H9 (cell line): ENCODE results near the gene C2orf72. TPM values are rescaled to one million over a fixed set of nuclear protein-coding genes. Genes with fewer than 3 reads are reported as not detected.

Experiments used
- DNase-seq: peaks from one replicate; pipeline ENCODE4 v3.0.0-alpha.2; 2017
- H2AFZ ChIP-seq: one replicate; pipeline ENCODE4 v1.6.1; 2013; ENCODE audit warnings: mild to moderate bottlenecking, low read length, control low read depth, moderate library complexity
- H2AK5ac ChIP-seq: 2 replicates; pipeline ENCODE4 v1.6.1; 2013; ENCODE audit warnings: low read length, control low read depth, mixed read lengths; ENCODE audit not compliant: insufficient read length
- H2BK120ac ChIP-seq: one replicate; pipeline ENCODE4 v1.6.1; 2013; ENCODE audit warnings: low read depth, mild to moderate bottlenecking, low read length, control low read depth, inconsistent platforms; ENCODE audit not compliant: poor library complexity, severe bottlenecking
- H2BK12ac ChIP-seq: 2 replicates; pipeline ENCODE4 v1.6.1; 2013; ENCODE audit warnings: low read length, control low read depth, mixed read lengths, low read depth; ENCODE audit not compliant: insufficient read length
- H2BK15ac ChIP-seq: 2 replicates; pipeline ENCODE4 v1.6.1; 2013; ENCODE audit warnings: low read depth, low read length, control low read depth
- H2BK20ac ChIP-seq: one replicate; pipeline ENCODE4 v1.6.1; 2013; ENCODE audit warnings: low read depth, mild to moderate bottlenecking, low read length, control low read depth, inconsistent platforms; ENCODE audit not compliant: poor library complexity, severe bottlenecking
- H2BK5ac ChIP-seq: 2 replicates; pipeline ENCODE4 v1.6.1; 2013; ENCODE audit warnings: low read length, control low read depth, mixed read lengths; ENCODE audit not compliant: insufficient read length
- H3K14ac ChIP-seq: 2 replicates; pipeline ENCODE4 v1.6.1; 2013; ENCODE audit warnings: low read length, control low read depth; ENCODE audit not compliant: insufficient read depth
- H3K18ac ChIP-seq: 2 replicates; pipeline ENCODE4 v1.6.1; 2013; ENCODE audit warnings: low read depth, mild to moderate bottlenecking, mixed read lengths, low read length, control low read depth; ENCODE audit not compliant: insufficient read length
- H3K23ac ChIP-seq: 2 replicates; pipeline ENCODE4 v1.6.1; 2013; ENCODE audit warnings: low read length, control low read depth, mixed read lengths, low read depth; ENCODE audit not compliant: insufficient read length
- H3K23me2 ChIP-seq: 2 replicates; pipeline ENCODE4 v1.6.1; 2013; ENCODE audit warnings: low read depth, mild to moderate bottlenecking, mixed read lengths, low read length, control low read depth; ENCODE audit not compliant: insufficient read length, poor library complexity, severe bottlenecking
- H3K27ac ChIP-seq: 2 replicates; pipeline ENCODE4 v1.5.1; 2013; ENCODE audit warnings: low read length, control low read depth, mixed read lengths, low read depth; ENCODE audit not compliant: insufficient read length
- H3K27me3 ChIP-seq: 2 replicates; pipeline ENCODE4 v1.6.1; 2013; ENCODE audit warnings: low read length, control low read depth, inconsistent platforms; ENCODE audit not compliant: insufficient read depth
- H3K4ac ChIP-seq: 2 replicates; pipeline ENCODE4 v1.6.1; 2013; ENCODE audit warnings: low read depth, mild to moderate bottlenecking, control low read depth, inconsistent platforms, low read length, moderate library complexity
- H3K4me1 ChIP-seq: 2 replicates; pipeline ENCODE4 v1.6.1; 2013; ENCODE audit warnings: low read length, control low read depth, inconsistent platforms; ENCODE audit not compliant: insufficient read depth
- H3K4me2 ChIP-seq: 2 replicates; pipeline ENCODE4 v1.6.1; 2013; ENCODE audit warnings: low read length, control low read depth, mixed read lengths; ENCODE audit not compliant: insufficient read length, insufficient read depth
- H3K56ac ChIP-seq: 2 replicates; pipeline ENCODE4 v1.6.1; 2013; ENCODE audit warnings: low read depth, mild to moderate bottlenecking, mixed read lengths, low read length, control low read depth; ENCODE audit not compliant: insufficient read length
- H3K79me1 ChIP-seq: 2 replicates; pipeline ENCODE4 v1.6.1; 2013; ENCODE audit warnings: low read depth, mild to moderate bottlenecking, moderate library complexity, low read length, control low read depth, inconsistent platforms; ENCODE audit not compliant: insufficient read depth, poor library complexity, severe bottlenecking
- H3K79me2 ChIP-seq: 2 replicates; pipeline ENCODE4 v1.6.1; 2013; ENCODE audit warnings: low read length, control low read depth, inconsistent platforms; ENCODE audit not compliant: insufficient read depth
- H3K9ac ChIP-seq: 2 replicates; pipeline ENCODE4 v1.6.1; 2013; ENCODE audit warnings: low read length, control low read depth, mixed read lengths; ENCODE audit not compliant: insufficient read length; ENCODE audit errors: extremely low read depth
- H3K9me3 ChIP-seq: one replicate; pipeline ENCODE4 v1.6.1; 2013; ENCODE audit warnings: low read depth, low read length, inconsistent platforms; ENCODE audit not compliant: control insufficient read depth
- H3T11ph ChIP-seq: one replicate; pipeline ENCODE4 v1.6.1; 2013; ENCODE audit warnings: mild to moderate bottlenecking, low read length, control low read depth, inconsistent platforms
- H4K20me1 ChIP-seq: one replicate; pipeline ENCODE4 v1.6.1; 2013; ENCODE audit not compliant: control insufficient read depth, insufficient read length, insufficient read depth
- H4K5ac ChIP-seq: 2 replicates; pipeline ENCODE4 v1.6.1; 2013; ENCODE audit warnings: low read depth, mild to moderate bottlenecking, mixed read lengths, low read length, control low read depth; ENCODE audit not compliant: insufficient read length
- H4K8ac ChIP-seq: replicated peaks from 2 replicates; pipeline ENCODE4 v1.6.1; 2013; ENCODE audit warnings: low read length, control low read depth, mixed read lengths, low read depth; ENCODE audit not compliant: insufficient read length
- H4K91ac ChIP-seq: 2 replicates; pipeline ENCODE4 v1.6.1; 2013; ENCODE audit warnings: low read depth, mild to moderate bottlenecking, moderate library complexity, mixed read lengths, low read length, control low read depth; ENCODE audit not compliant: insufficient read length
- H3K27ac Mint-ChIP-seq, 3 experiments: 2 replicates in 2 of 3; 3 replicates in 1 of 3; pipeline ENCODE4 v1.8.0; 2020 to 2021; ENCODE audit warnings: mixed read lengths in 3 of 3, mild to moderate bottlenecking in 1 of 3, moderate library complexity in 1 of 3
- H3K27me3 Mint-ChIP-seq: 2 replicates; pipeline ENCODE4 v1.8.0; 2021; ENCODE audit warnings: low read depth, mild to moderate bottlenecking, moderate library complexity, mixed read lengths
- H3K36me3 Mint-ChIP-seq, 3 experiments: 2 replicates in 2 of 3; 3 replicates in 1 of 3; pipeline ENCODE4 v1.8.0; 2020 to 2021; ENCODE audit warnings: low read depth in 3 of 3, mixed read lengths in 3 of 3; ENCODE audit not compliant: insufficient read depth in 1 of 3
- H3K4me1 Mint-ChIP-seq, 2 experiments: 2 replicates each; pipeline ENCODE4 v1.8.0; 2020; ENCODE audit warnings: mixed read lengths in 2 of 2
- H3K4me3 Mint-ChIP-seq, 2 experiments: 2 replicates in 1 of 2; 3 replicates in 1 of 2; pipeline ENCODE4 v1.8.0; 2020 to 2021; ENCODE audit warnings: mild to moderate bottlenecking in 2 of 2, mixed read lengths in 2 of 2, moderate library complexity in 1 of 2
- H3K9me3 Mint-ChIP-seq, 2 experiments: 2 replicates in 1 of 2; 3 replicates in 1 of 2; pipeline ENCODE4 v1.8.0; 2020; ENCODE audit warnings: mild to moderate bottlenecking in 2 of 2, mixed read lengths in 2 of 2, moderate library complexity in 1 of 2
- CTCF ChIP-seq: fragments of 200-600 bp; sonication (generic); conservative IDR thresholded peaks from 3 replicates; pipeline ENCODE4 v1.8.0; 2021; ENCODE audit warnings: antibody characterized with exemption, mild to moderate bottlenecking
- WGBS: extraction: QIAGEN DNeasy Blood & Tissue Kit; methylation state at CpG from one replicate; pipeline ENCODE4 v1.1.7; 2013; ENCODE audit warnings: missing lambda C conversion rate, low lambda C conversion rate, mixed read lengths; ENCODE audit not compliant: insufficient read length; ENCODE audit errors: extremely low coverage; 5-methylcytosine and 5-hydroxymethylcytosine counted together
- total RNA-seq: library from RNA; stranded (reverse); gene quantifications from 2 replicates; pipeline ENCODE4 v1.2.1, GENCODE V29; 2021

C2orf72 gene
- total RNA-seq, 1 experiment from 2014 or later = 1.0 TPM

DNA sequence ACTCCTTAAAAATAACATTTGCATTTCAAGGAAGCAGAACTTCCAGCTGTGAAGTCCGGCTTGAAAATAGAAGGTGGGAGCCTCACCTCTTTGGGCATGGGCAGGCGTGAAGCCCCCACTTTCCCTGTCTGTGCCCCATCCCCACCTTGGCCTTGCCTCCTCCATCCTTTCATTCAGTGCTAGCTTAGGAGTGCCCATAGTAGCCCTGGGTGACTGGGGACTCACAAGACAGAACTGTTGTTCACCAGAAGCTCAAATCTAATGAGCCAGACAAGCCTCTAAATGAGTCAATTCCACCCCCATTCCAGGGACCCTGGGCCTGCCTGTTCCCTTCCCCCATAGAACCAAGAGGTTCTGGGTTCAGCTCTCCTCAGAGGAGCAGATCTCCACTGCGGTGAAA lies 21.4 kb upstream of the C2orf72 start:
- Histone ChIP-seq H3K27ac (no peak overlapping the region), H3K79me2 (no peaks in the 10 kb centered on the region), H4K20me1 (no peaks in the 10 kb centered on the region), H4K5ac (no peak overlapping the region), H2AK5ac (no peak overlapping the region), H2BK120ac (no peak overlapping the region), H2BK15ac (no peak overlapping the region), H3K27me3 (no peaks in the 10 kb centered on the region; the same call in 1 of the 2 replicates), H3K18ac (no peak overlapping the region), H2BK20ac (no peak overlapping the region), H3K9ac (no peak overlapping the region), H4K91ac (no peak overlapping the region), H2BK5ac (no peak overlapping the region), H3K23me2 (no peaks in the 10 kb centered on the region), H3T11ph (no peak overlapping the region), H2AFZ (no peak overlapping the region), H3K56ac (no peak overlapping the region), H3K4ac (no peak overlapping the region), H3K4me1 (no peaks in the 10 kb centered on the region), H3K4me2 (no peak overlapping the region), H2BK12ac (no peak overlapping the region), H3K9me3 (no peaks in the 10 kb centered on the region), H3K23ac (no peak overlapping the region), H3K79me1 (no peaks in the 10 kb centered on the region), H3K14ac (no peak overlapping the region), H4K8ac (no peak overlapping the region)
- no CpG with 5 or more reads among the region's 3 CpGs for WGBS
- H3K4me3 Mint-ChIP-seq = no peak overlapping the region
- H3K27me3 Mint-ChIP-seq = peaks cover 35% of the 10 kb centered on the region
- H3K27ac Mint-ChIP-seq = peak overlapping the region in 1 of 3 experiments; percentile 72; a peak in 1 of 7 replicates
- H3K4me1 Mint-ChIP-seq = peaks cover 23 to 30% of the 10 kb centered on the region in 2 experiments
- H3K9me3 Mint-ChIP-seq = no peaks in the 10 kb centered on the region; a peak in 2 of 5 replicates
- DNase-seq = no peak
- no peak for TF ChIP-seq CTCF
- H3K36me3 Mint-ChIP-seq = peaks cover 0 to 4% (median 0%) of the 10 kb centered on the region in 3 experiments; a peak in 1 of 7 replicates
